ENCODE results near the gene PGLYRP2.
"Not testable (repeated sequence)": the region's sequence is repeated elsewhere in the genome, so short reads cannot be mapped to it uniquely, and the experiment has no call there.

The PGLYRP2 gene

DNA sequence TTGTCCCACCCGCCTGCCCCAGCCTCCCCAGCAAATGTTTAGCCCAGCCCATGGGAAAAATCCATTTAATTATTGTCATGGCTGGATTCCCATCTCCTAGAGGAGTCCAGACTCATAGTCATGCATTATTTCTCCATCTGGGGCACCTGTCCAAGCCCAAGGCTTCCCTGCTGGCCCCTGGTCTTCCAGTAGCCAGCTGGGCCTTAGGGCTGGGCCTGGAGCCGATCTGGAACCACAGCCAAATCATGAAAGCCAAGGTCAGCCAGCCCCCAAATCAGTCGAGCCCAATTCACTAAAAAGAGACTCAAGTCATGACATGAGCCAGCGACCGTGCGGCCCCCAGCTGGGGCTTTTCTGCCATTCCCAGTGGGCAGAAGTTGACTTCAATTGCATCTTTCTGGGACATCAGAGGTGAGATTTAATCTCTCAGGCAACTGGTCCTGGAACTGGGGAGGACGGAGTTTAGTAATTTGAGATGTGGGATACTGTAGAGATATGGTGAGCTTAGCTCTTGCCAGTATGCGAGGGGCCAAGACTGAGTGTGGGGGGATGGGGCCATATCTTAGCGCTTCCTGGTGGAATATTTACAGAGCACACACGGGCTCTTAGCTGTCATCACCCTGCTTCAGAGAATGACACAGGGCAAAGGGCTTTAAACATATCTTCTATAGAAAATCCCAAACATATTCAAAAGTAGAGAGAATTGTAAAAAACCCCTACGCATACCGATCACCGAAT lies 9.4 kb upstream of the PGLYRP2 start:
- no peak for DNase-seq (ENCODE audit: low read depth)

DNA sequence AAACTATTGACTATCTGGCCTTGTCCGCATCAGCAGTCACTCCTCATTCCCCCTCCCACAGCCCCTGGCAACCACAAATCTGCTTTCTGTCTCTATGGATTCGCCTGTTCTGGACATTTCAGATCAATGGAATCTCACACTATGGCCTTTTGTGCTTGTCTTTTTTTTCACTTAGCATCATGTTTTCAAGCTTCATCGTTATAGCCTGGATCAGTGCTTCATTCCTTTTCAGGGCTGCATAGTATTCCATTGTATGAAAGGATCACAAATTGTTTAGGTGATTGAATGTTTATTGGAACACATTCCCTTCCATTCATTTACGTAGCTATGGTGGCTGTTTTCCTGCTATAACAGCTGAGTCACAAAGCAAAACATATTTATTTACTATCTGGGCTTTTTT lies 7.7 kb upstream of the PGLYRP2 start:
- no peak for DNase-seq (ENCODE audit: low read depth)

DNA sequence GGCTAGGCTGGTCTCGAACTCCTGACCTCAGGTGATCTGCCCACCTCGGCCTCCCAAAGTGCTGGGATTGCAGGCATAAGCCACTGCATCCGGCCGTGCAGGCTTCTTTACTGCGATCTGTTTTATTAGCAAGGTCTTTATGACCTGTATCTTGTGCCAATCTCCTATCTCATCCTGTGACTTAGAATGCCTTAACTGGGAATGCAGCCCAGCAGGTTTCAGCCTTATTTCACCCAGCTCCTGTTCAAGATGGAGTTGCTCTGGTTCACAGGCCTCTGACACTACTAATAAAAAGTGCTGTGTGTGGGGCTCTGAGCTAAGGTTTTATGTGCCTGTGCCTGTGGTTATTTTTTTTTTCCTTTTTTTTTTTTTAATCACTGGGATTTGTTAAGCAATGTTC lies 6.5 kb upstream of the PGLYRP2 start:
- DNase-seq (ENCODE audit: low read depth), result not testable (repeated sequence)

DNA sequence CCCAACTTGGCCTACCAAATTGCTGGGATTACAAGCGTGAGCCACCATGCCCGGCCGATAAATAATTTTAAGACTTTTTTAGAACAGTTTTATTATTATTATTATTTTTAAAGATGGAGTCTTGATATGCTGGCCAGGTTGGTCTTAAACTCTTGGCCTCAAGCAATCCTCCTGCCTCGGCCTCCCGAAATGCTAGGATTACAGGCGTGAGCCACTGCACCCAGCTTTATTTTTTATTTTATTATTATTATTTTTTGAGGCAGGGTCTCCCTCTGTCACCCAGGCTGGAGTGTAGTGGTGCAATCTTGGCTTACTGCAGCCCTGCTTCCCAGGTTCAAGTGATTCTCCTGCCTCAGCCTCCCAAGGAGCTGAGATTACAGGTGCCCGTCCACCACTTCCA lies 1.7 kb upstream of the PGLYRP2 start:
- not testable (repeated sequence) for DNase-seq (ENCODE audit: low read depth)

DNA sequence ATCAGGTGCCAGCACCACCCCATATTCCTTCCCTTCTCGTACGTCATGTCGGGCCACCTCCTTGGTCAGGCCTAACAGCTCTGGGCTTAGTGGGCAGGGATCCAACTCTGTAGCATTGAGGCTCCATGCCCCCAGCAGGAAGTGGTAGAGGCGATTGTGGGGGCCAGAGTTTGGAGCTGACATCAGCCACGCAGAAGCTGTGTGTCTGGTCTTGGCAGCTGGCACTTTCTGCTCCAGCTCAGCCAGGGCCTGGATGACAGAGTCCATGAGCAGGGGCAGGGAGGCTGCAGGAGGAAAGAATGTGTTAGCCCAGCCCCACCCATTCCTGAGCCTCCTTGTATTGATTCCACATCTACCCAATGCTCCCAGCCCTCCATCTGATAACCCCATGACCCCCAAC lies 3.0 kb downstream of the PGLYRP2 start:
- no peak for DNase-seq (ENCODE audit: low read depth)

DNA sequence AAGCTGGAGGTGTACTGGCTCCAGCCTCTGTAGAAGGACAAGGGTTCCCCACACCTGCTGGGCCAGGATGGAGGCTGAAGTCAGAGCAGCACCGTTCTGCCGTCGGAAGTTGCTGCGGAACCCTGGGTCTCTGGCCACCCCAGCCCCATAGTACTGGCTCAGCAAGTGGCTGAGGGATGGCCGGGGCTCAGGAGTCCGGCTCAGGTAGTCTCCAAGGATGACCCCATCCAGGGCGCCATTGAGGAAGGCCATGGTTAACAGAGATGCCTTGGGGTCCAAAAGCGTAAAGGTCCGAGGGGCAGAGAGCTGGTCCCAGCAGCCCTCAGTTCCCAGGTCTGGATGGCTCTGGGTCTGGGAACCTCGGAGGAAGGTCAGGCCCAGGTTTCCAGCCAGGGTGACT lies 3.7 kb downstream of the PGLYRP2 start:
- DNase-seq (ENCODE audit: low read depth), result no peak

DNA sequence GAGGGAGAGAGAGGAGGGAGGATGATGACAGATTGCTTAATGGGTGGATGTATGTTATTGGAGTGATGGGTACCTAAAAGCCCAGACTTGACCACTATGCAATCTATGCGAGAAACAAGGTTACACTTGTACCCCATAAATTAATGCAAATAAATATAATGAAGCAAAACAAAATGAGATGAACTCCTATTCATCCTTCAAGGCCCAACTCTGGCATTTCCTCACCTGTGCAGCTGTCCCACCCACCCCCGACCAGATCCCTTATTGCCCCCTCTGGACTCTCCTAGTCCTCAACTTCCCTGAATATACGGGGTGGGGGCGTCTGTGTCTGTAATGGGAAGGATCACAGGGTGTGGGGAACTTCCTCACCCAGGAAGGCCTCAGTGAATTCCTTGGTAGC lies 4.1 kb downstream of the PGLYRP2 start:
- no peak for DNase-seq (ENCODE audit: low read depth)

DNA sequence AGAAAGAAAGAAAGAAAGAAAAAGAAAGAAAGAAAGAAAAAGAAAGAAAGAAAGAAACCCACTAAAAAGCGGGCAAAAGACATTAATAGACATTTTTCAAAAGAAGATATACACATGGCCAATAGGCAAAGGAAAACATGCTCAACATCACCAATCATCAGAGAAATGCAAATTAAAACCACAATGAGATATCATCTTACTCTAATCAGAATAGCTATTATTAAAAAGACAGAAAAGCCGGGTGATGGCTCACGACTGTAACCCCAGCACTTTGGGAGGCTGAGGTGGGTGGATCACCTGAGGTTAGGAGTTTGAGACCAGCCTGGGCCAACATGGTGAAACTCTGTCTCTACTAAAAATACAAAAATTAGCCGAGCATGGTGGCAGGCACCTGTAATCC lies 5.5 kb downstream of the PGLYRP2 start:
- DNase-seq (ENCODE audit: low read depth), result not testable (repeated sequence)

DNA sequence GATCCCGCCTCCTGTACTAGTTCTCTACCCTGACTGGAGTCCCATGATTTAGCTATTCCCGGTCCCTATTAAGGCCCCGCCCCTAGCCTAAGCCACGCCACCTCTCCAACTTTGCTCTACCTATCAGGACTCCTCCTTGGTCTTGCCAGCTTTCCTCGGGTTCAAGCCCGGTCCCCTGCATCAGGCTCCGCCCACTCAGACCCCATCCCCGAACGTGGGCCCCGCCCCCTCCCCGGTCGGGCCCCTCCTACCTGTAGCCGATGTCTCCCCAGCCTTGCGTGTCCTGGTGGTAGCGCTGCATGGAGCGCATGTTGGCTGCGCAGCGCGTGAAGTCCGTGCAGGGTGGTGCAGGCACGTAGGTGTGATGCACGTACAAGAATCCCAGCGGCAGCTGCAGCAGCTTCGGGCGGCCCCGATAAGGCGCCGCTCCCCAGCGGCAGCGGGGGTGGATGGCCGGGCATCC lies 7.6 kb downstream of the PGLYRP2 start:
- no peak for DNase-seq (ENCODE audit: low read depth)

DNA sequence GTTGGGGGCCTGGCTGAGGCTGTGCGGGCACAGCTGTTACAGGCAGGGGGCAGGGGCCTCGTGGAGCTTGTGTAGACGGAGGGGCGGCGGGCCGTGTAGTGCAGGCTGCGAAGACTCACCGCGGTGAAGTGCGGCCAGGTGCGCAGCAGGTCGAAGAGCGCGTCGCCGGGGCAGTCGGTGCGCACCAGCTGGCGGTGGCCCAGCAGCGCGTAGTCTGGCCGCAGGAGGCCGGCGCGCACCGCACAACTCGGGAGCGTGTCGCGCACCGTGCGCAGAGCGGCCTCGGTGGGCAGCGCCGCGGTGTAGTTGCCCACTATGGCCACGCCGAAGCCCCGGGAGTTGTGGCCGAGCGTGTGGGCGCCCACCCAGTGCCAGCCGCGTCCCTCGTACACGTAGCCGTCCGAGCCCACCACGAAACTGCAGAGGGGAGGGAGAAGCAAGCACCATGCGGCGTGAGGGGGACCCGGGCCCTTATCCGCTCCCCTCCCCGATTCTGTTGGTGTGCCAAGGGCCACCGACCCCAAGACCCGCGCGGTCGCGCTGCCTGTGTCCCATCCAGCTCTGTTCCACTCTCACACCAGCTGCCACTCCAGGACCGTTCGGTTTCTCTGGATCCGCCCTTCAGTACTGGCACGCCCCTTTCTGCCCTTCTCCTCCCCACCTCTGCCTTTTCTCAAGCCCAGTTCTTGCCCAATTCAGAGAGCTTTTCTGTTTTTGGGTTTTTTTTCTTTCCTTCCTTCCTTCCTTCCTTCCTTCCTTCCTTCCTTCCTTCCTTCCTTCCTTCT lies 9.6 kb downstream of the PGLYRP2 start:
- no peak for DNase-seq (ENCODE audit: low read depth)

DNA sequence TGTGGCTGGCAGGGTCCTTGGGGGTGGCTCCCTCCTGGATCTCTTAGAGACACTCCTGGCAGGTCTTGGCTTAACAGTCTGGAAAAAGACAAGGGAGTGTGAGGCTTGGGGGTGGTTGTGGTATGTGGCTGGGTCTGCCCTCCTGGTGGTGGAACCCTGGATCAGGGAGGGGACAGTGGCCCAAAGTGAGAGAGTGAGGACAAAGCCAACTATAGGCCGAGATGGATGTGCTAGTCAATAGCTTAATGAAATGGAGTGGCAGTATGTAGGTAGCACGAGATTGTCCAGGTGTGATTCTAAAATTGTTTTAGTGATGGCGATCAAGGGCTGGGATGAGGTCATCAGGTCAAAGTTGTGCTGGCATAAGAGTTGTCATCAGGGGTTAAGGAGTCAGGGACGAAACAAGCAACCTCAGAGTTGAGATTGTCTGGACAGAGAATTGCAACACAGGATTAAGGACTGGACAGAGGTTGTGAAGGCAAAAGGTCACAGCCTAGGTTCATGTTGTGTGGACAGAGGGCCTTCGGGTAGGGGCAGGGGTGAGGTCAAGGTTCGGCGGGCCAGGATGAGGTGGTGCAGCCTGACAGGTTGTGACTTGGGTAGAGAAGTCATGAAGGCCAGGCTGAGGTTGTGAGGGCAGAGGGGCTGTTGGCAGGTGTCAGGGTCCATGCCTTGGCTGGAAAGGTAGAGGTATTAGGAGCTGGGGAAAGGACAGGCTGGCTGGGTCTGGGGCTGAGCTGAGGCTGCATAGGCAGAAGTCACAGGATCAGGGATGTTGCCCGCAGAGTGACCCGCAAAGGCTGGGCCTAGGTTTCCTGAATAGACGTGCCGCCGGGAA lies 10.4 kb downstream of the PGLYRP2 start:
- no peak for DNase-seq (ENCODE audit: low read depth)

DNA sequence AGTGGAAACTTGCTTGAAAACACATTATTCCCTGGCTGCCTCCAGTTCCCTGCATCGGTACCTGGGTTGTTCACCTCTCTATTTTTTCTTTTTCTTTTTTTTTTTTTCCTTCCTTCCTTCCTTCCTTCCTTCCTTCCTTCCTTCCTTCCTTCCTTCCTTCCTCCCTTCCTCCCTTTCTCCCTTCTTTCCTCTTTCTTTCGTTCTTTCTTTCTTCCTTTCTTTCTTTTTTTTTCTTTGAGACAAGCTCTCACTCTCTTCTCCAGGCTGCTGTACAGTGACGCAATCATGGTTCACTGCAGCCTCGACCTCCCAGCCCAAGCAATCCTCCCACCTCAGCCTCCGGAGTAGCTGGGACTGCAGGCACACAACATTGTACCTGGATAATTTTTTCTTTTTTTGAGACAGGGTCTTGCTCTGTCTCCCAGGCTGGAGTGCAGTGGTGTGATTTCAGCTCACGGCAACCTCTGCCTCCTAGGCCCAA lies 11.5 kb downstream of the PGLYRP2 start:
- no peak for DNase-seq (ENCODE audit: low read depth)

DNA sequence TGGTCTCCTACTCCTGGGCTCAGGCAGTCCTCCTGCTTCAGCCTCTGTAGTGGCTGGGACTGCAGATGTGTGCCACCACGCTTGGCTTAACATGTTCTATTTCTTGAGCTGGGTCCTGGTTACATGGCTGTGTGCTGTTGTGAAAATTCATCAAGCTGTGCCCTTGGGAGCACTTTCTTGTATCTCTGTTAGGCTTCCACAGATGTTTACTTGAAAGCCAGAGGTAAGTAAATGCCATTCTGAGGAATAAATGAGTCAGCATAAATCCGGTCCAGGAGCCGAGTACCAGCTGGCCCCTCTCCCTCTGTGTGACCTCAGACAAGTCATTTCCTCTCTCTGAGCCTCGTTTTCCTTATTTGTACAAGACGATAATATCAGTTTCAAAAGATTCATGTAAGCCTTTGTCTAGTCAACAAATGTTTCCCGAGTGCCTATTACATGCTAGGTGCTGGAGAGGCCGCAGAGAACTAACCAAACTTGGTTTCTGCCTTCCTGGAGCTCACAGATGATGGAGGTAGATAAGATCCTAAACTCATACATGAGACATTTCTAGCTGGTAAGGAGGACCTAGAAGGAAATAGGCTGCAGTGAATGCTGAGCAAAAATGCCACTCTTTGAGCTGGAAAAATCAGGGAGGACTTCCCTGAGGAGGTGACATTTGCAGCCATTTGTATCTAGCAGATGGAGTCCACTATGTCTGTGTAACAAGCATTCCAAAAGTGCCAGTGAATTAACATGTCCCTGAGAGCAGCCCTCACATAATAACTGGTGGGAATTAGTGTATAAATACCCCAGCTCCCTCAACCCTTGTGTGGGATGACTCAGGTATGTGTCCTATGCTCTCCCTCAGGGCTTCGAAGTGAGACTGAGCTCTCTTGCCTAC lies 12.2 kb downstream of the PGLYRP2 start:
- DNase-seq (ENCODE audit: low read depth), result peak; percentile 32

DNA sequence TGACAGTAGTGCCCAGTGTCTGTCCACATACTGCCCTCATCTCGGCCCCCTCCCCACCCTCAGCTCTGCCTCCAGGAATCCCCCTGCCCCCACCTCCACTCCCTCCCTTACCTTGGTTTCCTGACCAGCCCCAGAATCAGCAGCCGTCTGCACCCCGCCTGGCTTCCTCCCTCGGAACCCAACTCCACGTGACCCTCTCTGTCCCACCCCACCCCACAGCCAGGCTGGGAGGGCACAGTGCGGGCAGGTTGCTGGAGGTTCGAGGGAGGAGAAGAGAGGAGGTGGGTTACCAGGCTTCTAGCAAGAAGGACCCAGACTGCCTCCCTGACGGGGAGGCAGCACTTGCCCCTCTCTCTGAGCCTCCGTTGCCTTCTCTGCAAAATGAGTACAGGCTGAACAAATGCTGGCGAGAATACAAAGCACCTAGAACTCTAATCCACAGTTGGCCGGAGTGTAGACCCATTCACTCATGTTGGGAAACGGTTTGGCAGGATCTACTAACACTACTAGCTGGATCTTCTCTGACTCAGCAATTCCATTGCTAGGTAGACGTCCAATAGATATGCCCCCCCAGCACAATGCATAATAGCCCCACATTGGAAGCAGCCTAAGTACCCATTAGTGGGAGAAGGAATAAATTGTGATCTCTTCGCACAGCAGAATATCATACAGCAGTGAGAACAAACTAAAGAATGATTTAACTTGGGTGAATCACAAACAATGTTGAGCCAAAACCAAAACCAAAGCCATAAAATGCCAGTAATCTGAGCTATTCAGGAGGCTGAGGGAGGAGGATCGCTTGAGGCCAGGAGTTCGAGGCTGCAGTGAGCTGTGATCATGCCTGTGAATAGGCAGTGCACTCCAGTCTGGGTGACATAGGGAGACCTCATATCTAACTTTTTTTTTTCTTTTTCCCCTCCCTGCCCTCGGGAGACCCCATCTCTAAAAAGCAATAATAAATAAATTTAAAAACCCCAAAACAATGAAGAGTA lies 14.6 kb downstream of the PGLYRP2 start, which contains the start of gene RASAL3:
TSS of gene RASAL3 (minus strand) at position 151 of the 992 bp plus-strand sequence. CDS start 186 bp downstream, outside the sequence.
- peak; percentile 60 for DNase-seq (ENCODE audit: low read depth)

DNA sequence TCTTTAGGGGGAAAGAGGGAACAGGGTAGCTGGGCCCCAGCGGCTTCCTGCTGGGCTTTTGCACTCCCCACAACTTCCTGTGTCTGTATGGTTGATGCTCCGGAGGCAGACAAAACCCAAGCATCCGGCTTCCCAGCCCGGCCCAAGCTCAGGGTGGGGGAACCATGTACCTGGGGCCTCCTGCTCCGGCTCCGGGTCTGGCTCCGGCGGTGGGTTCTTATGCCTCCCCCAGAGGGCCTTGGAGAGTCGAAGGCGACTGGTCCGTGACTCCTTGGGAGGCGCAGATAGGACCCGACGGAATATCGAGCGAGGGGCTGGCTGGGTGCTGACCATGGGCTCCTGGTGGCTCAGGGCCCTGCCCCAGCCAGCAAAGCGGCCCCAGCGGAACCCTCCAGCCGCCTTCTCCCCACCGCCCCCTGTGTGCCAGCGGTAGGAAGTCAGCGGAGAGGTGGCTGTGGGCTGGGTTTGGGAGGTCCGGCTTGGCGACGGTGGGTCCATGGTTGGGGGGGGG lies 15.4 kb downstream of the PGLYRP2 start:
- DNase-seq (ENCODE audit: low read depth), result peak; percentile 73

DNA sequence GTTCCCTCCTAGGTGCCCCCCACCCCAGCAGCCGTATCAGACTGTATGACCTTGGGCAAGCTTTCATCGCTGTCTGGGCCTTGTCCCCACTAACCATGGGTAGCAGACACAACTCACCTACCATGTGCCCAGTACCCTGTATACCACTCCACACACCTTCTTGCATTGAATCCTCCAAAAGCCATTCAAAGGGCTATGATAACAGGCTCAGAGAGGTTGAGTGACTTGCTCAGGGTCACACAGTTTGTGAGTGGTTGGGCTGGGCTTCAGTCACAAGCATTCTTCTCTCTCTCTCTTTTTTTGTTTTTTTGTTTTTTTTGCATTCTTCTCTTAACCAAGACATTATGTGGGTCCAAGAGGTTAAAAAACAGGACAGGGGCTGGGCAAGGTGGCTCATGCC lies 17.6 kb downstream of the PGLYRP2 start:
- no peak for DNase-seq (ENCODE audit: low read depth)

DNA sequence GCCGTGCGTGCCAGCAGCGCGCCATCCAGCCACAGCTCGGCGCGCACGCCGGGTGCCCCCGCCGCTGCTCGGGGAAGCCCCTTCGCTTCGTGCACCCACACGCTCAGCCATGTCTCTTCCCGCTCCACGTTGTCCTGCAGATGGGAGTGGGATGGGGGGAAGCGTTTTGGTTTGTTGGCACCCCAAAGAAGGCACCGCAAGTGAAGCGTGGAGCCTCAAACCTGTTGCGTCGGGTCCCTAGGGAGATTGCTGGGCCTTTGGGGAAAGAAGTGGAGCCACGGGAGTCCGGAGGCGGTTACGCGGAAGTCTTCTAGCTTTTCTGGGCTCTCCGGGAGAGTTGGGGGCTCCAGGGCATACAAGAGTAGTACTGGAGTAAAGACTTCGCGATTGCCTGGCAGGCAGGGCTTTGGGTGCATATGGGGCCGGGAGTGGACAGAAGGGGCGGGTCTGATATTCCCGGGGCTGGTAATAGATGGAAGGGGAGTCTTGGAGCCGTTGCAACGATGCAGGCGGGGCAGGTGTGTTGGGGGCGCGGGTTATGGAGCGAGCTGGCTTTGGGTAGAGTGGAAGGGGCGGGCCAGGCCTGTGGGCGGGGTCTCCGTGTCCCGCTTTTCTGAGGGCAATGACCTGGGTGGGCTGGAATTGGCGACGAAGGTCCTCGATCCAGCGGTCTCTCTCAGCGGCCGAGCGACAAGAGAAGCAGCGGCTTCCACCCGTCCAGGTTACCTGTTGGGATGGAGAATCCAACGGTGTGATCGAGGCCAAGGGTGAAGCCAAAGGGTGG lies 21.4 kb downstream of the PGLYRP2 start:
- no peak for DNase-seq (ENCODE audit: low read depth)

DNA sequence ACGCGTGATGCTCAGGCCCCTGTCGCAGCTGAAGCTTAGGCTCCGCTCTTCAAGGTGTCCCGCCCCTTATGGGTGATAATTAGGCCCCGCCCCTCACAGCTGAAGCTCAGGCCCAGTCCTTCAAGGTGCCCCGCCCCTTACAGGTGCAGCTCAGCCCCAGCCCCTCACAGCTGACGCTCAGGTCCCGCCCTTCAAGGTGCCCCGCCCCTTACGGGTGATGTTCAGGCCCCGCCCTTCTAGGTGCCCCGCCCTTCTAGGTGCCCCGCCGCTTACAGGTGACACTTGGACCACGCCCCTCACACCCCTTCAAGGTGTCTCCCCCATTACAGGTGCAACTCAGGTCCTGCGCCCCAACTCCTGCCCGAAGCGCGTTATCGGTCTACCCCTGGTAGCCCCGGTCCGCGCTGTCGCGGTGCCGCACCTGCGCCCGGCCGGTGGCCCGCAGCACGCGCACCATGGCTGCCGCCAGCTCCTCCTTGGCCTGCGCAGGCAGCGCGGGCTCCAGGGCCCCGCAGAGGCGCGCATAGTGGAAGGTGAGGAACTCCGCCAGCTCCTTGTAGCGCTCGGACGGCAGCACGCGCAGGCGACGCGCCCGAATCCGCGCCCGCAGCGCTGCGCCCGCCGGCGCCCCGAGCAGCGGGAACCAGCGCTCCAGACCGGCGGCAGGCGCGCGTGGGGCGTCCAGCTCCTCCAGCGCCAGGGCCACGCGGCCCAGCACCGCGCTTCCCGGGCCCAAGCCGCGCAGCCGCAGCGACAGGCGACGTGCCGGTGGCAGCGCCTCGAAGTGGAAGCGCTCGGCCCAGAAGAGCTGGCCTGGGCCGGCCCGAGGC lies 22.2 kb downstream of the PGLYRP2 start:
- no peak for DNase-seq (ENCODE audit: low read depth)

Data from activated T-helper 1 cell treated with Interleukin-2 at 50 U/mL for 16 hours (primary cell).